HG03354 (cell line): ENCODE data around the gene RAB5A.
"Not testable (repeated sequence)": the region's sequence is repeated elsewhere in the genome, so short reads cannot be mapped to it uniquely, and the experiment has no call there.

Experiments used
- ATAC-seq: cut with Tn5 transposase; IDR thresholded peaks from one replicate; pipeline ENCODE4 v1.9.1; 2021; ENCODE audit warnings: mild to moderate bottlenecking; ENCODE audit not compliant: unreplicated experiment, poor library complexity, severe bottlenecking

RAB5A gene

DNA sequence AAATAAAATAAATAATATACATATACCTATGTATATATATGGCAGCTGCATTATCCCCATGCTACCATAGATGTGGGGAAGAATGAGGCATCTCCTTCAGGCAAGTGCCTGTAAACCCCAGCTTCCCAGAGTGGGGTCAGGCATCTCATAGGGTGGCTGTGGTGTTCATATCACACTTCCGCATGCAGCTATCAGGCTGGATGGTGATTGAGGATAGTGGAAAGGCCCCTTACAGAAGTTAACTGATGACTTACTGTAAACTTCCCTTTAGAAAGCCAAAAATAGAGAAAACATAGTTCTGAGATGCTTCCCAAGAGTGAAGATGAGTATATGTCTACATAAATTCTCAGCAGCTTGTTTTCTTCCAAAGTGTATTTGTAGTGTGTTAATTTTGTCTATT lies 68.6 kb downstream of the RAB5A start:
- ATAC-seq: no peak

DNA sequence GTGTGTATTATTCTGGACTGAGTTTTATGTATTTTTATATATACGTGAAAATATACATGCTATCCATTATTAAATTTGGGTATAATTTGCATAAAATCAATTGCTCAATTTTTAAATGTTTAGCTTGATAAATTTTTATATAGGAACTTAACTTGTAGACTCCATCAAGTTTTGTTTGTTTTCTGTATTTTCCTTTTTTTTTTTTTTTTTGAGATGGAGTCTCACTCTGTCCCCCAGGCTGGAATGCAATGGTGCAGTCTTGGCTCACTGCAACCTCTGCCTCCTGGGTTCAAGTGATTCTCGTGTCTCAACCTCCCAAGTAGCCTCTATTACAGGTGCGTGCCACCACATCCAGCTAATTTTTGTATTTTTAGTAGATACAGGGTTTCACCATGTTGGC lies 69.2 kb downstream of the RAB5A start:
- not testable (repeated sequence) for ATAC-seq

DNA sequence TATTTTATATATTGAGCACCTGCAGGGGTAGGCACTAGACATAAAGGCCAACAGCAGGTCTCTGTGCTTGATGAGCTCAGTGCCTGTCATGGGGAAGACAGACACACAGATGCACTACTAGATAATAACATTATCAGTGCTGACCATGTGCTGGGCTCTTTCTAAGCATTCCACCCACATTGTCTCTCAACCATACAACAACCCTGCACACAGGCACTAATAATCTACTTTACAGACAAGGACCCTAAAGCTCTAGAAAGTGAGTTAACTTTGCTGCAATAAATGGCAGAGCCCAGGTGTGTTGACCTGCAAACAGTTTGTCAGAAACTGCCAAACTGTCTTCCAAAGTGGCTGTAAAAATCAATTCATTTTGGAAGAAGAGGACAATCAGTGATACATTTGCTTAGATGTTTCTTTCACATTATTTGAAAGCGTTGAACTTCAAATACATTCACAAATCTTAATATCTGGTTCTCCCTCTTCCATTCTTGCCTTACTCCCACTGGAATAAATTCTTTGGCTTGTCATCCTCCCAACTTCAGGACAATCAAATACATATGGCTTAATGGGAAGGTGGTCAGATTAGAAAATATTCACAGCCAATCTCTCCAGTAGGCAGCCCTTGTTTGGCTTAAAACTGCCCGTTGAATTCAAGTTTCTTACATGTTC lies 76.2 kb downstream of the RAB5A start:
- no peak for ATAC-seq

DNA sequence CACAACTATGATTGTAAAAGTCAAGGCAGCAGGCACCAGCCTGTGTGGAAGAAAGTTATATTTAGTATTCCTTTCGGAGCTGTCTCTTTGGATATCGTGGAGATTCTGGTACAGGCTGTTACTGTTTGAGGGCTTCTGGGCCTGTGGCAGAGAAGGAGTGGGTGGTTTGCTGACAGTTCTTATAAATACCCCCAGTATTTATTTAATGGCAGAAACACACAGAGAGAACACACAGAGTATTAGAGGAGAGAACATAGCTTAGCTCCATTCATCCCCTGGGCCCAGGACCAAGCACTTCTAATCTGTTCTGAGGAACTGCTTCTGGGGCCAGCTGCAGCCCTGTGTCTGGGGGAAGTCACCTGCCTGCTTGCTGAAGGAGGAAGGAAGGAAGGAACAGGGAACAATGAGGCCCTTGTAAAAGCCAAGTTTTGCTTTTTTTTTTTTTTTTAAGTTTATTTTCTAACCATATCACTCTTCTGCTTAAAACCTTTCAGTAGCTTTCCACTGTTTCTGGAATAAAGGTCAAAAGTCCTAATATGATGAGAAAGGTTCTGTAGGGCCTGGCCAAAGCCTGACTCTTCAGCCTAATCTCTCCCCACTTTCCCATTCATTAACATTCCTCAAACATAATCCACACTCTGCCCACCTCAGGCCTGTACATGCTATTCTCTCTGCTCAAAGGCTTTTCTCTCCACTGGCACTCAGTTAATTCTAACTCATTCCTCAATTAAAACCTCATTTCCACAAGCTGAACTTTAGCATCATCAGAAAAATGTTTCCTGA lies 76.9 kb downstream of the RAB5A start:
- ATAC-seq: no peak

DNA sequence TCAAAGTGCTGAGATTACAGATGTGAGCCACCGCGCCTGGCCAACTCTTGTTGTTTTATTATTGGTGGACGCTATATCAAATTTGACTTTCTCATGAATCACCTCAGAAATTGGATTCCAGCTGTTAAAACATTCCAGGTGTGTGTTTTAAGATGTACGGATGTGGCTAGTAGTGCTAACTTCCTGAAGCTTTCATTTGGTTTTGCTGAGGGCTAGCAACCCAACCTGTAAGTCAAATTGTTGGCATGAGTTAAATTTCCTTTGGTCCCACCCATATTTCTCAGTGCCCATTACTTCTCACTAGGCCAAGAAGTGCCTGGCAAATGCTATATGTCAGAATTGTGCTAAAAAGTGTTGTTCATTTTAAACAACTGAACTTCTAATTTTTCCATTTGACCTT lies 80.2 kb downstream of the RAB5A start:
- ATAC-seq: no peak

DNA sequence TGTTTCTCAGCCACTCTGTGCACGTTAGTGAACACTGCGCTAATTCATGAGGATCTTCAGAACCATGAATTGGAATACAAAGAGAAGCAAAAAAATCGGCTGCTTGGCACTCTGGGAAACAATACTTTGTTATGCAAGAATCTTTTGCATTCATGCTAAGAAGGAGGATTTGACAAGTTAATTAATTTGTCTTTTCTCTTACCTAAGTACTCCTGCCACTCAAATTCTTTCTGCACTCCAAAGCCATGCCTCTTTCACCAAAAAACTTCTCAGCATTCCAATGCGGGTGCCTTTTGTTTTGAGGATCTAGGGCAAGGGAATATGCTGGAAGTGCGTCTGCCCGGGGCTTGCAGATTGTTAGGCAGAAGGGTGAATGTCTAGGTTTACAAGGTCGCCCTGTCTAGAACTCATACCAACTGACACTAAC lies 82.0 kb downstream of the RAB5A start:
- no peak for ATAC-seq

DNA sequence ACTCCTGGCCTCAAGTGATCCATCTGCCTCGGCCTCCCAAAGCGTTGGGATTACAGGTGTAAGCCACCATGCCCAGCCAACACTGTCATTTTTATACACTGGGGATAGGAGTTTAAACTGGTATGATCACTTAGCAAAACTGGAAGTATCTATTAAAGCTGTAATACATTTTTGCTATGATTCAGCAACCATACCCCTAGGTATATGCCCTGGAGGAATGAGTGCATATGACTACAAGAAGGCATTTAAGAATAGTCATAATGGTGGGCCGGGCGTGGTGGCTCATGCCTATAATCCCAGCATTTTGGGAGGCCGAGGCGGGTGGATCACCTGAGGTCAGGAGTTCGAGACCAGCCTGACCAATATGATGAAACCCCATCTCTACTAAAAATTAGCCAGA lies 85.0 kb downstream of the RAB5A start:
- ATAC-seq: not testable (repeated sequence)
